ENCODE results near the gene FGFRL1.

- TF ChIP-seq POLR2A (IDR thresholded peaks at IDR 0.05; ENCODE audit: low read length) (no peak), GATA1 (IDR thresholded peaks at IDR 0.05; ENCODE audit: low read depth, low read length) (no peak)
These were observed 8.7 kb upstream of the FGFRL1 start for GRCh38 chr4:1002631-1003251.
